Heart left ventricle (tissue), 16 donors: ENCODE measurements around the gene MAN1B1. TPM values are rescaled to one million over a fixed set of nuclear protein-coding genes. Genes with fewer than 3 reads are reported as not detected.

Experiments
- ATAC-seq, 4 donors: fragments of 200-7000 bp; cut with Tn5 transposase; one replicate each; pipeline ENCODE4 v1.9.1; 2020 to 2022; ENCODE audit warnings: moderate library complexity in 4 of 4, mild to moderate bottlenecking in 3 of 4, moderate number of reproducible peaks in 1 of 4
- DNase-seq, 5 donors: peaks; one replicate each; pipeline ENCODE4 v3.0.0-alpha.2; 2020
- H3K27ac ChIP-seq, 12 donors: fragments of 200-600 bp; sonication (generic) in 4 of 12; one replicate each; pipeline versions ENCODE4 v1.5.0 to v1.8.0; 2016 to 2022; ENCODE audit warnings: mild to moderate bottlenecking in 2 of 12
- H3K27me3 ChIP-seq, 9 donors: fragments of 200-600 bp; sonication (generic) in 2 of 9; one replicate each; pipeline versions ENCODE4 v1.5.1 to v1.8.0; 2016 to 2022; ENCODE audit warnings: mild to moderate bottlenecking in 3 of 9
- H3K36me3 ChIP-seq, 9 donors: fragments of 200-600 bp; sonication (generic) in 2 of 9; one replicate each; pipeline versions ENCODE4 v1.5.0 to v1.8.0; 2018 to 2022; ENCODE audit warnings: mild to moderate bottlenecking in 2 of 9
- H3K4me1 ChIP-seq, 12 donors: fragments of 200-600 bp; sonication (generic) in 4 of 12; one replicate each; pipeline versions ENCODE4 v1.5.0 to v1.8.0; 2016 to 2022; ENCODE audit warnings: mild to moderate bottlenecking in 3 of 12
- H3K4me3 ChIP-seq, 12 donors: fragments of 200-600 bp; sonication (generic) in 4 of 12; one replicate each; pipeline versions ENCODE4 v1.5.0 to v1.8.0; 2017 to 2022; ENCODE audit warnings: mild to moderate bottlenecking in 9 of 12, moderate library complexity in 4 of 12
- H3K9me3 ChIP-seq, 12 donors: fragments of 200-600 bp; sonication (generic) in 4 of 12; one replicate each; pipeline versions ENCODE4 v1.5.0 to v1.8.0; 2016 to 2022; ENCODE audit warnings: mild to moderate bottlenecking in 1 of 12
- POLR2A ChIP-seq, 2 donors: fragments of 450-650 bp; IDR thresholded peaks; one replicate each; pipeline ENCODE4 v1.6.1; 2017; ENCODE audit warnings: antibody characterized with exemption in 2 of 2, mild to moderate bottlenecking in 2 of 2, moderate library complexity in 2 of 2
- WGBS, 4 donors: extraction: QIAGEN DNeasy Blood & Tissue Kit in 2 of 4; methylation state at CpG; one replicate each; pipeline versions ENCODE4 v1.1.5 to v1.1.7; 2013 to 2018; 5-methylcytosine and 5-hydroxymethylcytosine counted together
- intact Hi-C, 10 donors: fragments of 100-400 bp; cut with DNase I; formaldehyde crosslinking; loops; one replicate each; pipeline versions ENCODE4 v1.11.1 to v1.14.2; 2022
- polyA plus RNA-seq, 2 donors: library from polyadenylated mRNA; stranded (reverse); fragments of 200-250 nt; gene quantifications; one replicate each; pipeline ENCODE4 v1.2.3, GENCODE V29; 2013
- total RNA-seq, 9 donors: library from RNA; depleted of rRNA in 2 of 9; stranded (reverse); fragments of >200 nt in 2 of 9; fragmentation: NEBNext Ultra II Directional in 3 of 9; extraction: Animal tissue kit (Norgen Biotek cat#: 25700) in 3 of 9; gene quantifications; one replicate each; pipeline versions ENCODE4 v1.1.0 to v1.2.4, GENCODE V29; 2016 to 2023
- TF ChIP-seq, protein P1 (sequence below), 12 donors: fragments of 200-600 bp; sonication (generic) in 4 of 12; IDR thresholded peaks; one replicate each; pipeline versions ENCODE4 v1.5.0 to v1.8.0; 2018 to 2022; ENCODE audit warnings: antibody characterized with exemption in 12 of 12, mild to moderate bottlenecking in 5 of 12
- donor health status: ischemic (EF 13 %, LVEDD 7.1; RV severe dilation, severe dysfunction).
- donor health status: healthy with polysubstance abuse.
- donor health status: DM: no; HTN: yes; CAD: no.
- donor health status: DM: no; HTN: no; CAD: no.
- donor health status: ischemic (EF 25% LVEDD 6.9; RV normal size, moderate dysfunction).
- donor health status: ischemic (EF 25% LVEDD 5.7; RV mildly dilated, moderate dysfunction).
- donor health status: healthy.
- donor health status: DM: yes; HTN: yes; CAD: no.
- donor health status: ischemic (EF 35%, LVEDD 5.7; RV mildly dilated, moderate dysfunction).
- donor health status: nonischemic (EF 11% LVEDD 7.7; RV severe dilation, severe dysfunction).
- donor health status: DM: yes; HTN: yes; CAD: no.
- donor health status: PGD.
- donor health status: ischemic (EF 29% LVEDD 5.4; RV normal size, mild dysfunction).
- donor health status: nonischemic (EF 23%, LVEDD 6.1; RV moderate dilation, normal function).

Gene MAN1B1
- total and polyA plus RNA-seq, 11 donors = 17.6 to 40.6 (median 24.6) TPM

- DNase-seq = no peak
- Histone ChIP-seq H3K36me3 (peaks cover 0 to 62% (median 37%) of the 10 kb centered on the region in 9 donors), H3K4me1 (peaks cover 0 to 35% (median 17%) of the 10 kb centered on the region in 12 donors), H3K9me3 (no peaks in the 10 kb centered on the region), H3K27me3 (no peaks in the 10 kb centered on the region), H3K27ac (no peak overlapping the region), H3K4me3 (no peak overlapping the region)
- 91 to 95% (median 92%) methylated on average over 19 to 35 of the region's 35 CpGs for WGBS, 4 donors
- TF ChIP-seq, protein P1, sequence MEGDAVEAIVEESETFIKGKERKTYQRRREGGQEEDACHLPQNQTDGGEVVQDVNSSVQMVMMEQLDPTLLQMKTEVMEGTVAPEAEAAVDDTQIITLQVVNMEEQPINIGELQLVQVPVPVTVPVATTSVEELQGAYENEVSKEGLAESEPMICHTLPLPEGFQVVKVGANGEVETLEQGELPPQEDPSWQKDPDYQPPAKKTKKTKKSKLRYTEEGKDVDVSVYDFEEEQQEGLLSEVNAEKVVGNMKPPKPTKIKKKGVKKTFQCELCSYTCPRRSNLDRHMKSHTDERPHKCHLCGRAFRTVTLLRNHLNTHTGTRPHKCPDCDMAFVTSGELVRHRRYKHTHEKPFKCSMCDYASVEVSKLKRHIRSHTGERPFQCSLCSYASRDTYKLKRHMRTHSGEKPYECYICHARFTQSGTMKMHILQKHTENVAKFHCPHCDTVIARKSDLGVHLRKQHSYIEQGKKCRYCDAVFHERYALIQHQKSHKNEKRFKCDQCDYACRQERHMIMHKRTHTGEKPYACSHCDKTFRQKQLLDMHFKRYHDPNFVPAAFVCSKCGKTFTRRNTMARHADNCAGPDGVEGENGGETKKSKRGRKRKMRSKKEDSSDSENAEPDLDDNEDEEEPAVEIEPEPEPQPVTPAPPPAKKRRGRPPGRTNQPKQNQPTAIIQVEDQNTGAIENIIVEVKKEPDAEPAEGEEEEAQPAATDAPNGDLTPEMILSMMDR (IDR thresholded peaks at IDR 0.05) = no peak
- TF ChIP-seq POLR2A (IDR thresholded peaks at IDR 0.05) = no peak
- intact Hi-C loops = loop anchor here in 1 of 10 donors (10.0 kb wide), 1 partner anchor 73 kb away; the partner anchor contains the start of genes ANAPC2 and SSNA1
- no peak for ATAC-seq
Measured at GRCh38 chr9:137111788-137112563, 25.2 kb downstream of the MAN1B1 start.

- ATAC-seq (no peak), DNase-seq (no peak)
- Histone ChIP-seq H3K36me3 (peaks cover 0 to 54% (median 29%) of the 10 kb centered on the region in 9 donors), H3K9me3 (no peaks in the 10 kb centered on the region), H3K27ac (no peak overlapping the region), H3K4me3 (peak overlapping the region in 1 of 12 donors; percentile 94), H3K4me1 (peaks cover 0 to 43% (median 23%) of the 10 kb centered on the region in 12 donors), H3K27me3 (no peaks in the 10 kb centered on the region)
- intact Hi-C loops = loop anchor here in 1 of 10 donors (10.0 kb wide), 1 partner anchor 72 kb away; the partner anchor contains the start of genes ANAPC2 and SSNA1
- 94 to 97% (median 96%) methylated on average over 29 to 42 of the region's 42 CpGs for WGBS, 4 donors
- TF ChIP-seq, protein P1 (IDR thresholded peaks at IDR 0.05) = no peak
- TF ChIP-seq POLR2A (IDR thresholded peaks at IDR 0.05) = no peak
Measured at GRCh38 chr9:137112564-137113384, 26.0 kb downstream of the MAN1B1 start.

DNA sequence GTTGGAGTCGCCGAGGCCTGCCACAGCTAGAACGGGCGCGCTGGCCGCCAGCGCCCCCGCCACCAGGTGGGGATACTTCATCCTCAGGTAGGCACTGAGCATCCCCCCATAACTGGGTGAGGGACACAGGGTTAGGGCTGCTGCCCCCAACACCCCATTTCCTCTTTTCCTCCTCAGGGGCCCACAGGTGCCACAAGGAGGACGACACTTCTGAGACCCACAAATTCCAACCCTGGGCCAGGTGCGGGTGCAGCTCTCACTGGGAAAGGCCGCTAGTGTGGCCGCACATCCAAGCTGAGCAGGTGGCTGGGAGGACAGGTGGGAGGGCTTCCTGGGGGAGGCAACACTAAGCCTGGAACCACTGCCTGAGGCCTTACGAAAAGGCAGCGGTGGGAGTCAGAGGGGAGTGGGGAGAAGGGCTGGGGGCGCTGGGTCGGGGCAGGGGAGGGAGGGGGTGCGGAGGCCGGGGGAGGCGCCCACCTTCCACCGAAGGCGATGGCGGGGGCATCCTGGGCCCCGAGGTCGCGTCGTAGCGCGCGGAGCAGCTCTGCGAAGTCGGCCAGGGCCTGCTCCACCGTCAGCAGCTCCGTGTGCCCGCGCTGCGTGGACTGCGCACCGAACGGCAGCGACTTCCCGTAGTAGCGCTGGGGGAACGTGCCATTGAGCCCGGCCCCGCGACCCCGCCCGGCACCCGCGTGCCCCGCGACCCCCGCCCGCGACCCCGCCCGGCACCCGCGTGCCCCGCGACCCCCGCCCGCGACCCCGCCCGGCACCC is 26.8 kb downstream of the MAN1B1 start:
- peaks cover 0 to 45% (median 23%) of the 10 kb centered on the region in 12 donors for H3K4me1 ChIP-seq
- TF ChIP-seq, protein P1 (IDR thresholded peaks at IDR 0.05) = no peak
- TF ChIP-seq POLR2A (IDR thresholded peaks at IDR 0.05) = no peak
- intact Hi-C loops = loop anchor here in 1 of 10 donors (10.0 kb wide), 1 partner anchor 71 kb away; the partner anchor contains the start of genes ANAPC2 and SSNA1
- DNase-seq (no peak), ATAC-seq (no peak)
- 31 to 59% (median 41%) methylated on average over 35 to 66 of the region's 66 CpGs for WGBS, 4 donors
- H3K27ac ChIP-seq = no peak overlapping the region
- H3K36me3 ChIP-seq = peaks cover 0 to 46% (median 22%) of the 10 kb centered on the region in 9 donors
- H3K9me3 ChIP-seq = no peaks in the 10 kb centered on the region
- no peaks in the 10 kb centered on the region for H3K27me3 ChIP-seq
- H3K4me3 ChIP-seq = peak overlapping the region in 9 of 12 donors; percentile 18 to 94 (median 78)
